ENCODE data around the gene MDM2. TPM values are rescaled to one million over a fixed set of nuclear protein-coding genes. Genes with fewer than 3 reads are reported as not detected.

The MDM2 gene
- total RNA-seq, 2 experiments from 2014 or later: 148 to 153 TPM

GRCh38 chr12:68893201-68893600, 85.2 kb downstream of the MDM2 start:
- Mint-ChIP-seq H3K9me3 (no peaks in the 10 kb centered on the region), H3K4me1 (ENCODE audit: low read depth) (peaks cover 20% of the 10 kb centered on the region), H3K27me3 (peaks cover 5% of the 10 kb centered on the region), H3K36me3 (ENCODE audit: low read depth) (no peaks in the 10 kb centered on the region), H3K4me3 (no peak overlapping the region), H3K27ac (no peak overlapping the region)
- no peak for DNase-seq
- ChIA-PET POLR2A (no interaction called here), CTCF (interaction anchor here (1.1 kb wide), 1 partner anchor 10 kb away, joined by 3 read pairs; no protein-coding TSS in a partner anchor)
- TF ChIP-seq CTCF (IDR thresholded peaks at IDR 0.05): no peak
- intact Hi-C loops (cut with micrococcal nuclease): no loop called here
- no peak for ATAC-seq

GRCh38 chr12:68893741-68894140, 85.8 kb downstream of the MDM2 start:
- CTCF ChIA-PET: interaction anchor here (1.1 kb wide), 1 partner anchor 9 kb away, joined by 3 read pairs; no protein-coding TSS in a partner anchor
- no peaks in the 10 kb centered on the region for H3K9me3 Mint-ChIP-seq
- intact Hi-C loops (cut with micrococcal nuclease): no loop called here
- peaks cover 5% of the 10 kb centered on the region for H3K27me3 Mint-ChIP-seq
- POLR2A ChIA-PET: no interaction called here
- H3K36me3 Mint-ChIP-seq (ENCODE audit: low read depth): no peaks in the 10 kb centered on the region
- H3K4me3 Mint-ChIP-seq: no peak overlapping the region
- no peak for TF ChIP-seq CTCF (IDR thresholded peaks at IDR 0.05)
- H3K27ac Mint-ChIP-seq: no peak overlapping the region
- ATAC-seq (no peak), DNase-seq (no peak)
- peaks cover 14% of the 10 kb centered on the region for H3K4me1 Mint-ChIP-seq (ENCODE audit: low read depth)

GRCh38 chr12:68894276-68894855, 86.4 kb downstream of the MDM2 start:
- TF ChIP-seq CTCF (IDR thresholded peaks at IDR 0.05): no peak
- Mint-ChIP-seq H3K36me3 (ENCODE audit: low read depth) (no peaks in the 10 kb centered on the region), H3K9me3 (no peaks in the 10 kb centered on the region), H3K27ac (no peak overlapping the region), H3K4me3 (no peak overlapping the region), H3K27me3 (peaks cover 6% of the 10 kb centered on the region), H3K4me1 (ENCODE audit: low read depth) (peaks cover 12% of the 10 kb centered on the region)
- intact Hi-C loops (cut with micrococcal nuclease): no loop called here
- DNase-seq: no peak
- ChIA-PET CTCF (no interaction called here), POLR2A (no interaction called here)
- no peak for ATAC-seq

GRCh38 chr12:68896881-68897540, 89.0 kb downstream of the MDM2 start:
- peaks cover 3% of the 10 kb centered on the region for H3K4me1 Mint-ChIP-seq (ENCODE audit: low read depth)
- H3K9me3 Mint-ChIP-seq: no peaks in the 10 kb centered on the region
- CTCF ChIA-PET: interaction anchor here (0.9 kb wide), 1 partner anchor 23 kb away, joined by 3 read pairs; no protein-coding TSS in a partner anchor
- DNase-seq (no peak), ATAC-seq (no peak)
- intact Hi-C loops (cut with micrococcal nuclease): no loop called here
- H3K36me3 Mint-ChIP-seq (ENCODE audit: low read depth): no peaks in the 10 kb centered on the region
- no peak for TF ChIP-seq CTCF (IDR thresholded peaks at IDR 0.05)
- no peak overlapping the region for H3K4me3 Mint-ChIP-seq
- POLR2A ChIA-PET: no interaction called here
- H3K27ac Mint-ChIP-seq: no peak overlapping the region
- peaks cover 13% of the 10 kb centered on the region for H3K27me3 Mint-ChIP-seq

DNA sequence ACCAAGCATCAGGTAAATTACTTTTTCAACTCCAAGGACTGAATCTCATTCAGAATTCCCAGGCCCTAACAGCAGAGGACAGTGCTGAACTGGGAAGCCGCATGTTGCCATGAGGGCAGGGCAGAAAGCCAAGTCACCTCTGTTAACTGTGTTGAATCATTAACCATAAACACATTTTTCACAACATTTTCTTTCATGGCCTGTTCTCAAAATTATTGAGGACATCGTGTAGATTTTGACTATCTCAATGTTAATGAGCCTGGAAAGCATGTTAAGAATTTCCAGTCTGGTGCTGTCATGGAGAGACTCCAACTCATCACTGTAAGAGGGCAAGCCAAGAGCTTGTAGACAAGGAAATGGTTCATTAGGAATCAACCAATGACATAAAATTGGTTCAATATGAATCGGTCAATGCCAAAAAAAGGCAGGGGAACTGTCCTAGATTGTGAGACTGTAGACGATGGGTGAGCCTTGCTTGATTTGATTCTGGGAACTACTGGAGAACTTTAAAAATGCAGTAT, 91.3 kb downstream of the MDM2 start:
- H3K9me3 Mint-ChIP-seq: no peaks in the 10 kb centered on the region

More for the DNA sequence above, 91.3 kb downstream of the MDM2 start:
- no peak for DNase-seq
- H3K27me3 Mint-ChIP-seq: peaks cover 13% of the 10 kb centered on the region
- H3K4me1 Mint-ChIP-seq (ENCODE audit: low read depth): no peaks in the 10 kb centered on the region
- no peak overlapping the region for H3K27ac Mint-ChIP-seq
- no peak for TF ChIP-seq CTCF (IDR thresholded peaks at IDR 0.05)
- no peaks in the 10 kb centered on the region for H3K36me3 Mint-ChIP-seq (ENCODE audit: low read depth)
- intact Hi-C loops (cut with micrococcal nuclease): no loop called here
- H3K4me3 Mint-ChIP-seq: no peak overlapping the region
- ChIA-PET POLR2A (interaction anchor here (1.5 kb wide), 1 partner anchor 12 kb away, joined by 4 read pairs; no protein-coding TSS in a partner anchor), CTCF (no interaction called here)
- ATAC-seq: no peak
